ENCODE measurements around the gene SYN1. TPM values are rescaled to one million over a fixed set of nuclear protein-coding genes. Genes with fewer than 3 reads are reported as not detected.

The SYN1 gene
- polyA plus RNA-seq, 2 of the 4 experiments (the other 2 are of a cell fraction): 0.05 TPM; not detected in 1

DNA sequence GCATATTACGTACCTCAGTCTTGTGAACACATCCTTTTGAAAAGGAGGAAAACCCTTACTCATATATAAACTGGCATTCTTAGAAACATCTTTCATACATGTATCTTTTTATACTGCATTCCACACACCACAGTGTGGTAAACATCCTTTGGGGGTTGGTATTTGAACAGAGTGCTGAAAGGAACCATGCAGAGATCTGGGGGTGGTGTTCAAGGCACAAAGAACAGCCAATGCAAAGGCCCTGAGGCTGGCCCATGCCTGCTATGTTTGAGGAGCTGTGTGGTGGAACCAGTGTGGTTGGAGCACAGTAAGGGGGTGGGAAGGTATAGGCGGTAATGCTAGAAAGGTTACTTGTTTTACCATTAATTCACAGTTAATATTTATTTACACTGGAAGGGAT, 28.7 kb upstream of the SYN1 start (continued):
- TF ChIP-seq, protein P1, sequence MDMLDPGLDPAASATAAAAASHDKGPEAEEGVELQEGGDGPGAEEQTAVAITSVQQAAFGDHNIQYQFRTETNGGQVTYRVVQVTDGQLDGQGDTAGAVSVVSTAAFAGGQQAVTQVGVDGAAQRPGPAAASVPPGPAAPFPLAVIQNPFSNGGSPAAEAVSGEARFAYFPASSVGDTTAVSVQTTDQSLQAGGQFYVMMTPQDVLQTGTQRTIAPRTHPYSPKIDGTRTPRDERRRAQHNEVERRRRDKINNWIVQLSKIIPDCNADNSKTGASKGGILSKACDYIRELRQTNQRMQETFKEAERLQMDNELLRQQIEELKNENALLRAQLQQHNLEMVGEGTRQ (IDR thresholded peaks at IDR 0.05): no peak
- TF ChIP-seq MAFK (IDR thresholded peaks at IDR 0.05; ENCODE audit: partially characterized antibody) (no peak), CHD2 (IDR thresholded peaks at IDR 0.05; ENCODE audit: low read length, partially characterized antibody) (no peak), CBX2 (IDR thresholded peaks at IDR 0.05; ENCODE audit: borderline replicate concordance, low read depth) (no peak)

DNA sequence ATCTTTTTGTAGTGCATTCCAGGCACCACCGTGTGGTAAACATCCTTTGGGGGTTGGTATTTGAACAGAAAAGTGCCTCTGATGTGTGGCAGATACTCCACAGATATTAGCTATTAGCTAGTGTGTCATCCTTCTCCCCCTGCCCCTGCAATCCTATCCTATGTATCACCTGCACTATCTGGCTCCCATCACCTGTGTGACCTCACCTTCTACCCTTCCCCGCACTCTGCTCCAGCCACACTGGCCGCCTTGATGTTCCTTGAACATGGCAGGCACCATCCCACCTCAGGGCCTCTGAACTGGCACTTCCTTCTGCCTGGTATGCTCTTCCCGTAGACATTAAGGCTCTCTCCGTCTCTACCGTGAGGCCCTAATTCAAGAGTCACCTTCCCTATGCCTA, 27.0 kb upstream of the SYN1 start:
- H3K9me3 ChIP-seq: no peaks in the 10 kb centered on the region
- no peak overlapping the region for H3K27ac ChIP-seq
- DNase-seq (ENCODE audit: low read depth in 1 of 2, low spot score in 1 of 2) (no peak), ATAC-seq (no peak), FAIRE-seq (no peak)
- no peak for TF ChIP-seq HOXA7 (CRISPR knock-in tag; IDR thresholded peaks at IDR 0.05)
- no peak for TF ChIP-seq HOXB13 (CRISPR knock-in tag; IDR thresholded peaks at IDR 0.05; ENCODE audit: low read depth)
- TF ChIP-seq POLR2AphosphoS2 (conservative IDR thresholded peaks at IDR 0.05; ENCODE audit: low read length): no peak
- no peak for TF ChIP-seq MAZ (IDR thresholded peaks at IDR 0.05; ENCODE audit: borderline replicate concordance, low read depth, low read length)
- H3K4me1 ChIP-seq: peaks cover 18% of the 10 kb centered on the region
- POLR2A ChIA-PET: no interaction called here
- no peak overlapping the region for H3K4me2 ChIP-seq
- WGBS (ENCODE audit: missing lambda C conversion rate): 77% methylated on average over 6 of the region's 6 CpGs
- CTCF ChIA-PET: interaction anchor here (1.2 kb wide), 1 partner anchor 23 kb away, joined by 3 read pairs; no protein-coding TSS in a partner anchor
- no peak overlapping the region for H3K4me3 ChIP-seq

DNA sequence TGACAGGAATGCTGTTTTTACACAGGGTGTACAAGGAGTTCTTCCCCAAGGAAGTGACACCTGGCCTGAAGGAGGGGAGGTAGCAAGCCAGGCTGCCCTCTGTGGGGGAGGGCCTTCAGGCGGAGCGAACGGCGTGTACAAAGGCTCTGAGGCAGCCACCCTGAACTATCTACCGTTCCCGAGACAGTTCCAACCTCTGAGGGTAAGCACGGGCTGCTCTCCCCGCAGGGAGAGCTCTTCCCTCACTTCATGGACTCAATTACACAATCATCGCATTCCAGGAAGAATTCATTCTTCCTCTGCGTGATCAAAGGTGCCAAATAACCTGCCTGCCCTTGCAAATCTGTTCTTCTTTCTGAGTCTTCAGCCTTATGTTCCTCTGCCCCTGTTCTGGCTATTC, 25.9 kb upstream of the SYN1 start:
- peaks cover 3% of the 10 kb centered on the region; the same call in 1 of the 3 replicates for H3K9me3 ChIP-seq
- peaks cover 13% of the 10 kb centered on the region for H3K4me1 ChIP-seq
- WGBS (ENCODE audit: missing lambda C conversion rate): 92% methylated on average over 10 of the region's 10 CpGs
- H3K27ac ChIP-seq: no peak overlapping the region
- POLR2A ChIA-PET: no interaction called here
- CTCF ChIA-PET: interaction anchor here (0.9 to 2.3 kb wide), 3 partner anchors 89 to 102 kb away, joined by 3 to 8 read pairs (median 6); no protein-coding TSS in a partner anchor
- ATAC-seq: no peak
- DNase-seq (ENCODE audit: low read depth in 1 of 2, low spot score in 1 of 2): no peak
- H3K4me3 ChIP-seq: no peak overlapping the region
- TF ChIP-seq KDM1A (IDR thresholded peaks at IDR 0.05; ENCODE audit: low read depth) (no peak), FOXS1 (CRISPR knock-in tag; IDR thresholded peaks at IDR 0.05) (no peak), EHF (CRISPR knock-in tag; IDR thresholded peaks at IDR 0.05) (no peak), POLR2AphosphoS2 (conservative IDR thresholded peaks at IDR 0.05; ENCODE audit: low read length) (no peak), SMC3 (IDR thresholded peaks at IDR 0.05) (no peak), EP300 (IDR thresholded peaks at IDR 0.05) (no peak), ZC3H11A (IDR thresholded peaks at IDR 0.05) (no peak), CHD2 (IDR thresholded peaks at IDR 0.05; ENCODE audit: low read length, partially characterized antibody) (no peak), CEBPB (IDR thresholded peaks at IDR 0.05) (no peak), RFX5 (IDR thresholded peaks at IDR 0.05) (no peak), ESRRA (IDR thresholded peaks at IDR 0.05; ENCODE audit: borderline replicate concordance, low read length) (no peak), RNF2 (IDR thresholded peaks at IDR 0.05; ENCODE audit: borderline replicate concordance, low read depth) (no peak)
- TF ChIP-seq, protein P2, sequence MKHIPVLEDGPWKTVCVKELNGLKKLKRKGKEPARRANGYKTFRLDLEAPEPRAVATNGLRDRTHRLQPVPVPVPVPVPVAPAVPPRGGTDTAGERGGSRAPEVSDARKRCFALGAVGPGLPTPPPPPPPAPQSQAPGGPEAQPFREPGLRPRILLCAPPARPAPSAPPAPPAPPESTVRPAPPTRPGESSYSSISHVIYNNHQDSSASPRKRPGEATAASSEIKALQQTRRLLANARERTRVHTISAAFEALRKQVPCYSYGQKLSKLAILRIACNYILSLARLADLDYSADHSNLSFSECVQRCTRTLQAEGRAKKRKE (CRISPR knock-in tag; IDR thresholded peaks at IDR 0.05; ENCODE audit: low read depth): no peak
- TF ChIP-seq, protein P3, sequence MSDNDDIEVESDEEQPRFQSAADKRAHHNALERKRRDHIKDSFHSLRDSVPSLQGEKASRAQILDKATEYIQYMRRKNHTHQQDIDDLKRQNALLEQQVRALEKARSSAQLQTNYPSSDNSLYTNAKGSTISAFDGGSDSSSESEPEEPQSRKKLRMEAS (IDR thresholded peaks at IDR 0.05): no peak
- TF ChIP-seq, protein P4, sequence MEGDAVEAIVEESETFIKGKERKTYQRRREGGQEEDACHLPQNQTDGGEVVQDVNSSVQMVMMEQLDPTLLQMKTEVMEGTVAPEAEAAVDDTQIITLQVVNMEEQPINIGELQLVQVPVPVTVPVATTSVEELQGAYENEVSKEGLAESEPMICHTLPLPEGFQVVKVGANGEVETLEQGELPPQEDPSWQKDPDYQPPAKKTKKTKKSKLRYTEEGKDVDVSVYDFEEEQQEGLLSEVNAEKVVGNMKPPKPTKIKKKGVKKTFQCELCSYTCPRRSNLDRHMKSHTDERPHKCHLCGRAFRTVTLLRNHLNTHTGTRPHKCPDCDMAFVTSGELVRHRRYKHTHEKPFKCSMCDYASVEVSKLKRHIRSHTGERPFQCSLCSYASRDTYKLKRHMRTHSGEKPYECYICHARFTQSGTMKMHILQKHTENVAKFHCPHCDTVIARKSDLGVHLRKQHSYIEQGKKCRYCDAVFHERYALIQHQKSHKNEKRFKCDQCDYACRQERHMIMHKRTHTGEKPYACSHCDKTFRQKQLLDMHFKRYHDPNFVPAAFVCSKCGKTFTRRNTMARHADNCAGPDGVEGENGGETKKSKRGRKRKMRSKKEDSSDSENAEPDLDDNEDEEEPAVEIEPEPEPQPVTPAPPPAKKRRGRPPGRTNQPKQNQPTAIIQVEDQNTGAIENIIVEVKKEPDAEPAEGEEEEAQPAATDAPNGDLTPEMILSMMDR (IDR thresholded peaks at IDR 0.05): no peak
- TF ChIP-seq, protein P5, sequence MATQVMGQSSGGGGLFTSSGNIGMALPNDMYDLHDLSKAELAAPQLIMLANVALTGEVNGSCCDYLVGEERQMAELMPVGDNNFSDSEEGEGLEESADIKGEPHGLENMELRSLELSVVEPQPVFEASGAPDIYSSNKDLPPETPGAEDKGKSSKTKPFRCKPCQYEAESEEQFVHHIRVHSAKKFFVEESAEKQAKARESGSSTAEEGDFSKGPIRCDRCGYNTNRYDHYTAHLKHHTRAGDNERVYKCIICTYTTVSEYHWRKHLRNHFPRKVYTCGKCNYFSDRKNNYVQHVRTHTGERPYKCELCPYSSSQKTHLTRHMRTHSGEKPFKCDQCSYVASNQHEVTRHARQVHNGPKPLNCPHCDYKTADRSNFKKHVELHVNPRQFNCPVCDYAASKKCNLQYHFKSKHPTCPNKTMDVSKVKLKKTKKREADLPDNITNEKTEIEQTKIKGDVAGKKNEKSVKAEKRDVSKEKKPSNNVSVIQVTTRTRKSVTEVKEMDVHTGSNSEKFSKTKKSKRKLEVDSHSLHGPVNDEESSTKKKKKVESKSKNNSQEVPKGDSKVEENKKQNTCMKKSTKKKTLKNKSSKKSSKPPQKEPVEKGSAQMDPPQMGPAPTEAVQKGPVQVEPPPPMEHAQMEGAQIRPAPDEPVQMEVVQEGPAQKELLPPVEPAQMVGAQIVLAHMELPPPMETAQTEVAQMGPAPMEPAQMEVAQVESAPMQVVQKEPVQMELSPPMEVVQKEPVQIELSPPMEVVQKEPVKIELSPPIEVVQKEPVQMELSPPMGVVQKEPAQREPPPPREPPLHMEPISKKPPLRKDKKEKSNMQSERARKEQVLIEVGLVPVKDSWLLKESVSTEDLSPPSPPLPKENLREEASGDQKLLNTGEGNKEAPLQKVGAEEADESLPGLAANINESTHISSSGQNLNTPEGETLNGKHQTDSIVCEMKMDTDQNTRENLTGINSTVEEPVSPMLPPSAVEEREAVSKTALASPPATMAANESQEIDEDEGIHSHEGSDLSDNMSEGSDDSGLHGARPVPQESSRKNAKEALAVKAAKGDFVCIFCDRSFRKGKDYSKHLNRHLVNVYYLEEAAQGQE (IDR thresholded peaks at IDR 0.05): no peak
- no peak for FAIRE-seq
- no peak overlapping the region for H3K4me2 ChIP-seq

Measured in A549 (cell line).